ENCODE results near the gene PPP1R13B.

DNA sequence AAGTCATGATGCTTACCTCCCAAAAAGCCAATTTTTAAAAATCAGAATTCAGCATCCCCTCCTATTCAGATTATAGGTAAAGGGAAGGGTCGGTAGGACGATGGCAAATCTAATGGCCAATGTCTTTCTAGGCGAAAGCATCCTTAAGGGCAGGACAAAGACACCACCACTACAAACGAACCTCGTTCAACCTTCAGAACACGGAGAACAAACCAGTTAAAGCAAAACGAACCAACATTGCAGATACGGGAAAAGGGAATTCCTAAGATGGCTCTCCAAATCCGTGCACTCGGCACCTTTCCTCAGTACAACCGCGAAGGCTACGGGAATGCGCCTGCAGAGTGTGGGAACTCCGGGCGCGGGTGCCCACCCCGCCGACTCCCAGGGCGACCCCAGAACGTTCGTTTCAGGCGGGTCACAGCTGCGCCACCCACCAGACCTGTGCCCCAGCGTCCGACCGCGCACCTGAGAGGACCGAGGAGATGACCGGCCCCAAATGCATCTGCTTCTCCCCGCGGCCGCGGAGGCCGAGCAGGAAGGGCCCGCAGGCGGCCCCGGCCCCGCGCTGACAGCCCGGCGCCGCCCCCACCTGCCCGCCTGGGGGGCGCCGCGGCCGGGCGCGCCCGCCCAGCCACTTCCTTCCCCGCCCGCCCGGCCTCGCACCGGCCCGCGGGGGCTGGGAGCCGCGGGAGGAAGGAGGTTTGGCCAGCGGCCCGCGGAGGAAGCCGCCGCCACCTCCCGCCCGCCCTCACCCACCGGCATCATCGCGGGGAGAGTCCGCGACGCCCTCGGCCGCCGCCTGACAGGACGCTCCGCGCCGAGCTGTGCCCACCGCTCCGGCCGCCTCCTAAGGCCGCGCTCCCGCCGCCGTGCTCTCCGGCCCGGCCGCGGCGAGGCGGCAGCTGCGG lies 578 bp downstream of the PPP1R13B start:
- TF ChIP-seq, protein P1, sequence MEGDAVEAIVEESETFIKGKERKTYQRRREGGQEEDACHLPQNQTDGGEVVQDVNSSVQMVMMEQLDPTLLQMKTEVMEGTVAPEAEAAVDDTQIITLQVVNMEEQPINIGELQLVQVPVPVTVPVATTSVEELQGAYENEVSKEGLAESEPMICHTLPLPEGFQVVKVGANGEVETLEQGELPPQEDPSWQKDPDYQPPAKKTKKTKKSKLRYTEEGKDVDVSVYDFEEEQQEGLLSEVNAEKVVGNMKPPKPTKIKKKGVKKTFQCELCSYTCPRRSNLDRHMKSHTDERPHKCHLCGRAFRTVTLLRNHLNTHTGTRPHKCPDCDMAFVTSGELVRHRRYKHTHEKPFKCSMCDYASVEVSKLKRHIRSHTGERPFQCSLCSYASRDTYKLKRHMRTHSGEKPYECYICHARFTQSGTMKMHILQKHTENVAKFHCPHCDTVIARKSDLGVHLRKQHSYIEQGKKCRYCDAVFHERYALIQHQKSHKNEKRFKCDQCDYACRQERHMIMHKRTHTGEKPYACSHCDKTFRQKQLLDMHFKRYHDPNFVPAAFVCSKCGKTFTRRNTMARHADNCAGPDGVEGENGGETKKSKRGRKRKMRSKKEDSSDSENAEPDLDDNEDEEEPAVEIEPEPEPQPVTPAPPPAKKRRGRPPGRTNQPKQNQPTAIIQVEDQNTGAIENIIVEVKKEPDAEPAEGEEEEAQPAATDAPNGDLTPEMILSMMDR (conservative IDR thresholded peaks at IDR 0.05; ENCODE audit: low read depth in 2 of 2): no peak
- no peak for TF ChIP-seq ZNF114 (CRISPR knock-in tag; IDR thresholded peaks at IDR 0.05)

Data from GM23338 (cell line).